Fibroblast of skin of scalp (primary cell): Measurements from ENCODE around the gene MAN1B1.
A peak's percentile ranks its signal among the peaks of the same experiment; 100 is the strongest.

Experiments used
- DNase-seq: peaks from one replicate; pipeline ENCODE4 v3.0.0-alpha.2; 2013

The MAN1B1 gene

DNA sequence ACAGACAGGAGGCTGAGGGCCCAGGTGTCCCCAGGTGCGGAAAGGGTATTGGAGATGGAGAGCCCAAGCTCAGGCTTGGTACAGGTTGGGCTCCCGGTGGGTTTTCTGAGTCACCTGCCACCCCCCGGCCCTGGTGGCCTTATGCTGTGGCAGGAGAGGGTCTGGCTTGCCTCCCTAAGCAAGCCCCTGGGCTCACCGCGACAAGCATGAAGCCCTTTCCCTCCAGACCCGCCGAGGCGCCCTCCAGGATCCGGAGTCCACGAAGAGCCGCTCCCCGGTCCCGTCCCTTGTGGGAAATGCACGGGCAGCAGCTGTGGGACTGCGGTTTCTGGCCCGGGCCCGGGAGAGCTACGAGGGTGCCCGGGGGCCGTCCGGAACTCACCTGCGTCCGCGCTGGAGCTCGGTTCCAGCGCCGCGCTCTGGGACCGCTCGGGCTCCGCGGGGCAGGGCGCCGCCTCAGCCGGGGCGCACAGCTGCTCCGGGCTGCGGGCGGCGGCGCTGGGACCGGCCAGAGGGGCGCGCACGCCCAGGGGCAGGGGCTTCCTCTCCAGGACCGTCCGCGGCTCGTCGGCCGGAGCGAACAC is 17.2 kb upstream of the MAN1B1 start:
- DNase-seq, result no peak

- DNase-seq, result peak; percentile 86
Measured at GRCh38 chr9:137070201-137070905, 16.4 kb upstream of the MAN1B1 start, which contains the start of gene SAPCD2. SAPCD2 (minus strand) TSS chr9:137070557; CDS start chr9:137070460, 97 bp downstream.

GRCh38 chr9:137070906-137071275 is 15.9 kb upstream of the MAN1B1 start:
- no peak for DNase-seq

DNA sequence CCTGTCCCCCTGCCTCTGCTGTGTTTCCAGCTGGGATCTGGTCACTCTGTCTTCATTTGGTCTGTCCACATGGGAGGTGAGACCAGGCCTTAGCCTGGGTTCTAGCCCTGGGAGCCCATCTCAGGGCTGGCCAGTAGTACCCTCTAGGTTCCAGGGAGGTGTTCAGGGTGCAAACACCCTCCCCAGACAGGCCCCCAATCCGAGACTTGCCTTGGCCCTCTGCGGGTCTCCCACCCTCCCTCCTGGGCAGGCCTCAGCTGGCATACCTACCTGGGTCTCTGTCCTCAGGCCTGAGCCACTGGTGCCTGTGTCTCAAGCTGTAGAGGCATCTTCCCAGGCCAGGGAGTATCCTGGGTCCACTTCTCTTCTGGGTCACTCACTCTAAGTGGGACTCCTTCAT is 15.5 kb upstream of the MAN1B1 start:
- DNase-seq, result no peak

DNA sequence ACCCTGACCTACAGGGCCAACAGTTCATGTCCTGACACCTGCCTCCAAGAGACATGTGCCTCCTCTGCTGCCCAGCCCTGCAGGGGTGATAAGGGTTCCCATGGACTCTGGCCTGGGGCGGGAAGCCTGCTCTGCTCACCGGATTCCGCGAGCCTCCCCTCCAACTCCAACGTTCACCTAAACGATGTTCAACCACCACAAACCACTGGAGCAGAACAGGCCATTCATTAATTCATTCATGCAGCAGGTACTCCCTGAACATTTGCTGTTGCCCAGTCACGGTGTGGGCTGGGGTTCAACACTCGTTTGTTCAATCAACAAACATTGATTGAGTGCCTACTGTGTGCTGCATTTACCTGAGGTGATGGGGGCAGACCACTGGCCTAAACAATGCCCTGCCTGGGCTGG is 12.8 kb upstream of the MAN1B1 start:
- no peak for DNase-seq

GRCh38 chr9:137074657-137075274 is 12.0 kb upstream of the MAN1B1 start:
- DNase-seq, result no peak

DNA sequence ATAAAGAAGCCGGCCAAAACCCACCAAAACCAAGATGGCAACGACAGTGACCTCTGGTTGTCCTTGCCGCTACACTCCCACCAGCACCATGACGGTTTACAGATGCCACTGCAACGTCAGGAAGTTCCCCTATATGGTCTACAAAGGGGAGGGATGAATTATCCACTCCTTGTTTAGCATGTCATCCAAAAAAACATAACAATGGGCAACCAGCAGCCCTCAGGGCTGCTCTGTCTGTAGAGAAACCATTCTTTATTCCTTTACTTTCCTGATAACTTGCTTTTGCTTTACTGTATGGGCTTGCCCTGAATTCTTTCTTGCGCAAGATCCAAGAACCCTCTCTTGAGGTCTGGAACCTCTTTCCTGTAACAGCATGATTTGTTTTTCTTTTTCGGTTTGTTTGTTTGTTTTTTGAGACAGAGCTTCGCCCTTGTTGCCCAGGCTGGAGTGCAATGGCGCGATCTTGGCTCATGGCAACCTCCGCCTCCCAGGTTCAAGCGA is 11.5 kb upstream of the MAN1B1 start:
- no peak for DNase-seq

- DNase-seq, result no peak
Measured at GRCh38 chr9:137076636-137077009, 10.2 kb upstream of the MAN1B1 start.

- DNase-seq, result peak; percentile 63
Measured at GRCh38 chr9:137077010-137077747, 9.6 kb upstream of the MAN1B1 start, which contains the start of gene UAP1L1. UAP1L1 (plus strand) TSS chr9:137077517; CDS start chr9:137077533, 16 bp downstream.

DNA sequence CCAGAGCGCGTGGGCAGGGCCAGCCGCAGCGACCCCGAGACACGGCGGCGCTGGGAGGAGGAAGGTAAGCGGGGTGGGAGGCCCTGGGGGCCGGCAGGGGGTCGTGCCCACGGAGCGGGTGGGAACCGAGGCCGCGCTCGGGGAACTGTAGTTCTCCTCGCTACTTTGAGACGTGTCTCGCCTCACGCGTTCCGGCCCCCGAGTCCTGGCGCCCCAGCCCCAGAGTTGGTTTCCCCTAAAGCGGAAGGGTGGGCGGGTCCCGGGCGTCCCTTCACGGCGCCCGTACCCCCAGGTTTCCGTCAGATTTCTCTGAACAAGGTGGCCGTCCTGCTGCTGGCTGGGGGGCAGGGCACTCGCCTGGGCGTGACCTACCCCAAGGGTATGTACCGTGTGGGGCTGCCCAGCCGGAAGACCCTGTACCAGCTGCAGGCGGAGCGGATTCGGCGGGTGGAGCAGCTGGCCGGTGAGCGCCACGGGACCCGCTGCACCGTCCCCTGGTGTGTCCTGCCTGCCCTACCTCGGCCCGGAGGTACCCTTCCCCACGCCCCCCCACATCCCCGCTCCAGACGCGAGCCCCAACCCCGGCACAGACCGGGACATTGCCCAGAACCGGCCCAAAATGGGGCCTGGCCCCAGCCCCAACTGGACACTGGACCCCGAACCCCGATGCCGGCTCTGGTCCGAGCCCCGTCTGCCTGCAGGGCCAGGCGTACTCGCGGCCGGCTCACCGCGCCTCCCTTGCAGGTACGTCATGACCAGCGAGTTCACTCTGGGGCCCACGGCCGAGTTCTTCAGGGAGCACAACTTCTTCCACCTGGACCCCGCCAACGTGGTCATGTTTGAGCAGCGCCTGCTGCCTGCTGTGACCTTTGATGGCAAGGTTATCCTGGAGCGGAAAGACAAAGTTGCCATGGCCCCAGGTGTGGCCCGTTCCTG is 8.8 kb upstream of the MAN1B1 start:
- no peak for DNase-seq

GRCh38 chr9:137078701-137079400 is 7.9 kb upstream of the MAN1B1 start:
- no peak for DNase-seq

GRCh38 chr9:137079401-137079787 is 7.4 kb upstream of the MAN1B1 start:
- no peak for DNase-seq

GRCh38 chr9:137080260-137081122 is 6.3 kb upstream of the MAN1B1 start:
- DNase-seq, result no peak

DNA sequence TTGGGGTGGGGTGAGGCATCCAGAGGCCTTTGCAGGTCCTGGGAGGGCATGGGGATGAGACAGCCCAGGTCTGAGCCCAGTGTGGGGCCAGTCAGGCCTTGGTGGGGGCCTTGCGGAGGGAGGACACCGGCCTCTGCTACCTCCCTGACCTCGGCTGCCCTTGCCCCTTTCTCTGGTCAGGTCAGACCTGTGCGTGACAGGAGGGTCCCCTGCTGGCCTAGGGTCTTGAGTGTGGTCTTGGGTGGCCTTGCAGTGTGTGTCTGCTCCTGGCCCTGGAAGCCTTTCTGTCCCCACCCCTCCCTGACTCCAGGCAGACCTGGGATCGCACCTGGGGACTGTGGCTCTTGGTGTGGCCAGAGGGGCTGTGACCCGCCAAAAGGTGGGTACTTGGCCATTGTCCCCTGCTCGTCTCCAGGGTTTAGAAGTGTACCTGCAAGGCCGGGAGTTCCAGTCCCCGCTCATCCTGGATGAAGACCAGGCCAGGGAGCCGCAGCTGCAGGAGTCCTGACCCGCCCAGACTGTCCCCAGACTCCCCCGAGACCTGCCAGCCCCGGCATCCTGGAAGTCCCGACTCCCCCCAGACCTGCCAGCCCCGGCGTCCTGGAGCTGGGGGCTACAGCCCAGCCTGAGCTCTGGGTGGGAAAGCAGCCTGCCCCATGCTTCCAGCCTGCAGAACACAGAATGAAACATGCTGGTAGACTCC is 4.4 kb upstream of the MAN1B1 start:
- DNase-seq, result no peak

GRCh38 chr9:137082925-137083290 is 3.9 kb upstream of the MAN1B1 start:
- no peak for DNase-seq

GRCh38 chr9:137083394-137084004 is 3.3 kb upstream of the MAN1B1 start:
- DNase-seq, result peak; percentile 98

DNA sequence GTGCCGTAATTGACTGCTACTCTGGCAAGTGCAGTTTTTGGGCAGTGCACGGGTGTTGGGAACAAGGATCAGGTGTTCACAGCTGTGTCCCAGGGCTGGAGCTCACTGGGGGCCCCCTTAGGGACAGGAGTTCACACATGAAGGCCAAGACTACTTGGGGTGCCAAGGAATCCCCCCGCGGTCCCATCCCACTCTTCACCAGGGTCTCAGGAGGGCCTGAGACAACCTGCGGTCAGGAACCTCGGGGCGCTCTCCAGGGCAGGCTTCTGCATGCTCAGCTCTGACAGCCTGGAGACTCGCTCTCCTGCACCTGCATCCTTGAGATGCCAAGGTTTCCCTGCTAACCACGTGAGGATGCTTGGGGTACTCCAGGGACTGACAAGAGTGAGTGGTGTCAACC is 2.3 kb upstream of the MAN1B1 start:
- no peak for DNase-seq

DNA sequence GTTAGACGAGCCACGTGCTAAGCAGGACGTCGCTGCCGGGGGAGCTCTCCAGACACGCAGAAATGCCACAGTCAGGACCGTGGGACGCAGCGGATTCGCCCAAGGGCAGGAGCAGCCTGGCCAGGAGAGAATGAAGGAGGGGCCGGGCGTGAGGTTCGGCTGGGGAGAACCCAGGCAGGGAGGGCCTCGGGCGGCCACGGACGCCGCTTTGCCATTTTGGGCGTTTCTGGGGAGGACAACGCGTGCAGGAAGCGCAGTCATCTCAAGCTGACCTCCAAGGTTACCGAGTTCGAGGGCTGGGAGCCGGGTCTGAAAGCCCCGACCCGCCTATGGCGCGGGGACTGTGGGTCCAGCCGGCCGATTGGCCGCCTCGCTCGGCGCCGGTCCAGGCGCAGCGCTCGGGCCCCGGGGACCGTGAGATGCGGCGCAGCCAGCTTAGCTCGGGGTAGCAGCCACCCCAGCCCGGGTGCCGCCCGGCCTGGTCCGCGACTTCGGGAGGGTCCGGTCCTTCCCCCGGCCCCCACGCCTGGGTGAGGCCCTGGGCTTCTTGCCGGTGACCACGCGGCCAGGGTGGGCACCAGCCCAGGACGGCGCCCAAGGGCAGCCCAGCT is 760 bp upstream of the MAN1B1 start:
- DNase-seq, result peak; percentile 31

- no peak for DNase-seq
Measured at GRCh38 chr9:137087409-137087925, 682 bp downstream of the MAN1B1 start.
